Ishikawa (cell line): ENCODE results near the gene NLGN1.

Experiments used
- CEBPB ChIP-seq: IDR thresholded peaks from 2 replicates; pipeline ENCODE4 v1.6.1; 2012
- CREB1 ChIP-seq: IDR thresholded peaks from 2 replicates; pipeline ENCODE4 v1.6.1; 2012; ENCODE audit warnings: low read depth
- EGR1 ChIP-seq: IDR thresholded peaks from 2 replicates; pipeline ENCODE4 v1.6.1; 2012
- EP300 ChIP-seq: IDR thresholded peaks from 2 replicates; pipeline ENCODE4 v1.6.1; 2012; ENCODE audit warnings: borderline replicate concordance
- MAX ChIP-seq: IDR thresholded peaks from 2 replicates; pipeline ENCODE4 v1.6.1; 2012
- NFIC ChIP-seq: IDR thresholded peaks from 2 replicates; pipeline ENCODE4 v1.6.1; 2012
- RAD21 ChIP-seq: IDR thresholded peaks from 2 replicates; pipeline ENCODE4 v1.6.1; 2012; ENCODE audit warnings: low read depth
- TAF1 ChIP-seq: IDR thresholded peaks from 2 replicates; pipeline ENCODE4 v1.6.1; 2012; ENCODE audit warnings: low read depth, mild to moderate bottlenecking
- TCF12 ChIP-seq: IDR thresholded peaks from 2 replicates; pipeline ENCODE4 v1.6.1; 2012; ENCODE audit warnings: low read depth
- YY1 ChIP-seq: IDR thresholded peaks from 2 replicates; pipeline ENCODE4 v1.6.1; 2012; ENCODE audit warnings: low read depth
- ZBTB7A ChIP-seq: IDR thresholded peaks from 2 replicates; pipeline ENCODE4 v1.6.1; 2012; ENCODE audit warnings: low read depth

- TF ChIP-seq EP300, result no peak
- TF ChIP-seq CREB1, result no peak
- no peak for TF ChIP-seq TAF1
- no peak for TF ChIP-seq CEBPB
- TF ChIP-seq MAX, result no peak
- no peak for TF ChIP-seq ZBTB7A
- TF ChIP-seq RAD21, result no peak
- TF ChIP-seq EGR1, result no peak
- TF ChIP-seq YY1, result no peak
- no peak for TF ChIP-seq TCF12
- no peak for TF ChIP-seq NFIC
Observed at GRCh38 chr3:174216019-174216418, 818.5 kb downstream of the NLGN1 start.
